SK-N-SH treated with all-trans-retinoic acid at 6 μM for 48 hours (cell line): ENCODE data around the gene SFMBT1.

Source experiments
- PATZ1 ChIP-seq: fragments of 250-450 bp; sonication (Bioruptor Pico); IDR thresholded peaks from 2 replicates; pipeline ENCODE4 v1.8.0; 2020; ENCODE audit warnings: mild to moderate bottlenecking, moderate library complexity, borderline replicate concordance
- TF ChIP-seq, protein P1 (sequence below): fragments of 250-450 bp; sonication (Bioruptor Pico); IDR thresholded peaks from 2 replicates; pipeline ENCODE4 v1.5.0; 2020; ENCODE audit warnings: mild to moderate bottlenecking, moderate library complexity

GRCh38 chr3:52893723-52894122 lies 152.2 kb downstream of the SFMBT1 start:
- TF ChIP-seq, protein P1, sequence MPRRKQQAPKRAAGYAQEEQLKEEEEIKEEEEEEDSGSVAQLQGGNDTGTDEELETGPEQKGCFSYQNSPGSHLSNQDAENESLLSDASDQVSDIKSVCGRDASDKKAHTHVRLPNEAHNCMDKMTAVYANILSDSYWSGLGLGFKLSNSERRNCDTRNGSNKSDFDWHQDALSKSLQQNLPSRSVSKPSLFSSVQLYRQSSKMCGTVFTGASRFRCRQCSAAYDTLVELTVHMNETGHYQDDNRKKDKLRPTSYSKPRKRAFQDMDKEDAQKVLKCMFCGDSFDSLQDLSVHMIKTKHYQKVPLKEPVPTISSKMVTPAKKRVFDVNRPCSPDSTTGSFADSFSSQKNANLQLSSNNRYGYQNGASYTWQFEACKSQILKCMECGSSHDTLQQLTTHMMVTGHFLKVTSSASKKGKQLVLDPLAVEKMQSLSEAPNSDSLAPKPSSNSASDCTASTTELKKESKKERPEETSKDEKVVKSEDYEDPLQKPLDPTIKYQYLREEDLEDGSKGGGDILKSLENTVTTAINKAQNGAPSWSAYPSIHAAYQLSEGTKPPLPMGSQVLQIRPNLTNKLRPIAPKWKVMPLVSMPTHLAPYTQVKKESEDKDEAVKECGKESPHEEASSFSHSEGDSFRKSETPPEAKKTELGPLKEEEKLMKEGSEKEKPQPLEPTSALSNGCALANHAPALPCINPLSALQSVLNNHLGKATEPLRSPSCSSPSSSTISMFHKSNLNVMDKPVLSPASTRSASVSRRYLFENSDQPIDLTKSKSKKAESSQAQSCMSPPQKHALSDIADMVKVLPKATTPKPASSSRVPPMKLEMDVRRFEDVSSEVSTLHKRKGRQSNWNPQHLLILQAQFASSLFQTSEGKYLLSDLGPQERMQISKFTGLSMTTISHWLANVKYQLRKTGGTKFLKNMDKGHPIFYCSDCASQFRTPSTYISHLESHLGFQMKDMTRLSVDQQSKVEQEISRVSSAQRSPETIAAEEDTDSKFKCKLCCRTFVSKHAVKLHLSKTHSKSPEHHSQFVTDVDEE (CRISPR knock-in tag): no peak
- TF ChIP-seq PATZ1 (CRISPR knock-in tag): no peak
